Activated CD4-positive, alpha-beta T cell treated with anti-CD3 and anti-CD28 coated beads, Interleukin-2, amount 50 U/mL, for 48 hours (primary cell): ENCODE data around the gene PIK3CD.
"Not testable (repeated sequence)": the region's sequence is repeated elsewhere in the genome, so short reads cannot be mapped to it uniquely, and the experiment has no call there.

ENCODE experiments used
- DNase-seq, 2 experiments: peaks; one replicate each; pipeline ENCODE4 v3.0.0-alpha.2; 2020

PIK3CD gene

GRCh38 chr1:9737671-9738070 is 86.1 kb downstream of the PIK3CD start:
- DNase-seq: no peak

GRCh38 chr1:9744106-9744799 is 92.7 kb downstream of the PIK3CD start:
- DNase-seq: no peak

- DNase-seq: no peak
Observed at GRCh38 chr1:9746211-9746610, 94.7 kb downstream of the PIK3CD start.

GRCh38 chr1:9746651-9747050 is 95.1 kb downstream of the PIK3CD start:
- DNase-seq: no peak

- not testable (repeated sequence) for DNase-seq
Observed at GRCh38 chr1:9748391-9748790, 96.9 kb downstream of the PIK3CD start.

GRCh38 chr1:9749361-9749760 is 97.8 kb downstream of the PIK3CD start:
- no peak for DNase-seq

GRCh38 chr1:9751971-9752370 is 100.4 kb downstream of the PIK3CD start:
- DNase-seq: no peak

GRCh38 chr1:9753121-9753531 is 101.6 kb downstream of the PIK3CD start:
- DNase-seq: no peak

GRCh38 chr1:9755441-9755995 is 104.0 kb downstream of the PIK3CD start:
- DNase-seq: no peak

GRCh38 chr1:9758559-9759121 is 107.1 kb downstream of the PIK3CD start:
- DNase-seq: no peak

GRCh38 chr1:9759939-9760338 is 108.4 kb downstream of the PIK3CD start:
- DNase-seq: no peak

GRCh38 chr1:9760824-9761223 is 109.3 kb downstream of the PIK3CD start:
- no peak for DNase-seq

GRCh38 chr1:9761855-9762254 is 110.3 kb downstream of the PIK3CD start:
- no peak for DNase-seq

GRCh38 chr1:9762446-9762845 is 110.9 kb downstream of the PIK3CD start:
- not testable (repeated sequence) for DNase-seq

GRCh38 chr1:9763914-9764313 is 112.4 kb downstream of the PIK3CD start:
- no peak for DNase-seq

- DNase-seq: no peak
Observed at GRCh38 chr1:9764550-9764949, 113.0 kb downstream of the PIK3CD start.

- DNase-seq: no peak
Observed at GRCh38 chr1:9766759-9767442, 115.4 kb downstream of the PIK3CD start.

GRCh38 chr1:9767964-9768668 is 116.6 kb downstream of the PIK3CD start:
- DNase-seq: peak; percentile 27 to 31

- no peak for DNase-seq
Observed at GRCh38 chr1:9768983-9769382, 117.5 kb downstream of the PIK3CD start.

- DNase-seq: no peak
Observed at GRCh38 chr1:9770298-9770697, 118.8 kb downstream of the PIK3CD start.

- DNase-seq: no peak
Observed at GRCh38 chr1:9774712-9775679, 123.5 kb downstream of the PIK3CD start.

GRCh38 chr1:9776685-9777084 is 125.2 kb downstream of the PIK3CD start:
- no peak for DNase-seq
